ENCODE data around the gene DAZAP1. TPM values are rescaled to one million over a fixed set of nuclear protein-coding genes. Genes with fewer than 3 reads are reported as not detected.

Gene DAZAP1
- total and polyA plus RNA-seq, 2 of the 4 experiments (the other 2 are of a cell fraction): 22.0 to 62.8 TPM

DNA sequence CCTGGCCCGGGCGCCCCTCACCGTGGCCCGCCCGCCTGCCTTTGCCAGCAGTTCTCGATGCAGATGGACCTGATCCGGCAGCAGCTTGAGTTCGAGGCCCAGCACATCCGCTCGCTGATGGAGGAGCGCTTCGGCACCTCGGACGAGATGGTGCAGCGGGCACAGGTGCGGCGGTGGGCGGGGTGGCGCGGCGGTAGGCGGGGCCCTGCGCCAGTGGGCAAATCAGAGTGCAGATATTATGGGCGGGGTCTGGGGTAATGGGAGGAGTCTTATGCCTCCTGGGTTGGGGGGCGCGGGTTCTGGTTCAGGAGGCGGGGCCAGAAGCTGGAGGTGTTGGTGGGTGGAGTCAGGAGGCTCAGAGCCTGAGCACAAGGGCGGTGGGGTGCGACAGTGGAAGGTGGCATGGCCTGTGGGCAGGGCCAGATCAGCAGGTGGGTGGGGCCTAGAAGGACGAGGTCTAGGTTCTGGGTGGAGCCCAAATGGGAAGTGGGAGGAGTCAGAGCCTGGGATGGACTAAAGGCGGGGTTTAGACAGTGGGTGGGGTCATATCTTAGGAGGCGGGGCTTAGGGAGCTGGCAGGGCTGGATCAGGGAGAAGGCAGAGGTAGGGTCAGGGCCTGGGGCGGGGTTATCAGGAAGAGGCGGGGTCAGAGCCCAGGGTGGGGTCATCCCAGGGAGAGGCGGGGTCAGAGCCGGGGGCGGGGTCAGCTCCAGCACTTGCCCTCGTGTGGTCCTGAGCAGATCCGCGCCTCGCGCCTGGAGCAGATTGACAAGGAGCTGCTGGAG, 48.1 kb downstream of the DAZAP1 start:
- WGBS, 2 experiments (ENCODE audit: extremely low coverage in 2 of 2, insufficient read length in 1 of 2): 12% methylated on average over 19 of the region's 42 CpGs; no CpG with 5 or more reads in 1 of the 2 experiments
- H3K9me1 ChIP-seq (ENCODE audit: insufficient read depth, low read length): 0 out of 2 replicates have a peak, but pooled peaks cover 2% of the 10 kb centered on the region
- ChIA-PET POLR2A (ENCODE audit: unreplicated experiment) (no interaction called here), CTCF (no interaction called here)
- H3K9me3 ChIP-seq (ENCODE audit: control insufficient read depth, insufficient read depth, low read length): no peaks in the 10 kb centered on the region
- H2AK9ac ChIP-seq (replicated peaks; ENCODE audit: low read depth, low read length, poor library complexity): no peak overlapping the region
- no peak overlapping the region for H3K14ac ChIP-seq (replicated peaks; ENCODE audit: low read depth, low read length)
- H2BK15ac ChIP-seq (ENCODE audit: low read depth, low read length): no peak overlapping the region
- H3K4me1 ChIP-seq (ENCODE audit: control insufficient read depth, insufficient read depth, low read length): no peaks in the 10 kb centered on the region
- ATAC-seq (ENCODE audit: low read depth) (peak; percentile 65), DNase-seq (peak; percentile 30)
- no peak overlapping the region for H3K9ac ChIP-seq (ENCODE audit: low read depth, low read length)
- H4K91ac ChIP-seq (ENCODE audit: insufficient read depth, low read depth, low read length): no peak overlapping the region
- intact Hi-C loops (cut with micrococcal nuclease) (no loop called here), in situ Hi-C loops (cut with MboI; ENCODE audit: low sequenced_read_pairs) (no loop called here), dilution Hi-C loops (cut with HindIII; ENCODE audit: low sequenced_read_pairs, unreplicated experiment) (no loop called here)
- H4K5ac ChIP-seq (ENCODE audit: low read depth, low read length): no peak overlapping the region
- no peaks in the 10 kb centered on the region for H3K36me3 ChIP-seq (ENCODE audit: control insufficient read depth, insufficient read depth, low read length)
- no peak overlapping the region for H3K23ac ChIP-seq (ENCODE audit: low read depth, low read length)
- H2BK120ac ChIP-seq (ENCODE audit: low read depth, low read length): no peak overlapping the region
- no peak overlapping the region for H3K18ac ChIP-seq (ENCODE audit: low read depth, low read length)
- H4K20me1 ChIP-seq (ENCODE audit: insufficient read depth, low read length): peaks cover 52% of the 10 kb centered on the region
- H4K8ac ChIP-seq (ENCODE audit: low read depth in 2 of 2, low read length in 2 of 2): no peak overlapping the region
- TF ChIP-seq, protein P1, sequence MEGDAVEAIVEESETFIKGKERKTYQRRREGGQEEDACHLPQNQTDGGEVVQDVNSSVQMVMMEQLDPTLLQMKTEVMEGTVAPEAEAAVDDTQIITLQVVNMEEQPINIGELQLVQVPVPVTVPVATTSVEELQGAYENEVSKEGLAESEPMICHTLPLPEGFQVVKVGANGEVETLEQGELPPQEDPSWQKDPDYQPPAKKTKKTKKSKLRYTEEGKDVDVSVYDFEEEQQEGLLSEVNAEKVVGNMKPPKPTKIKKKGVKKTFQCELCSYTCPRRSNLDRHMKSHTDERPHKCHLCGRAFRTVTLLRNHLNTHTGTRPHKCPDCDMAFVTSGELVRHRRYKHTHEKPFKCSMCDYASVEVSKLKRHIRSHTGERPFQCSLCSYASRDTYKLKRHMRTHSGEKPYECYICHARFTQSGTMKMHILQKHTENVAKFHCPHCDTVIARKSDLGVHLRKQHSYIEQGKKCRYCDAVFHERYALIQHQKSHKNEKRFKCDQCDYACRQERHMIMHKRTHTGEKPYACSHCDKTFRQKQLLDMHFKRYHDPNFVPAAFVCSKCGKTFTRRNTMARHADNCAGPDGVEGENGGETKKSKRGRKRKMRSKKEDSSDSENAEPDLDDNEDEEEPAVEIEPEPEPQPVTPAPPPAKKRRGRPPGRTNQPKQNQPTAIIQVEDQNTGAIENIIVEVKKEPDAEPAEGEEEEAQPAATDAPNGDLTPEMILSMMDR (conservative IDR thresholded peaks at IDR 0.05; ENCODE audit: low read depth, low read length): no peak
- TF ChIP-seq FOS (IDR thresholded peaks at IDR 0.05; ENCODE audit: low read depth, low read length) (no peak), MAZ (IDR thresholded peaks at IDR 0.05; ENCODE audit: borderline replicate concordance, low read depth, low read length) (no peak), CHD1 (IDR thresholded peaks at IDR 0.05; ENCODE audit: low read depth, low read length) (no peak), CEBPB (IDR thresholded peaks at IDR 0.05; ENCODE audit: low read depth, low read length) (no peak)
- TF ChIP-seq, protein P2, sequence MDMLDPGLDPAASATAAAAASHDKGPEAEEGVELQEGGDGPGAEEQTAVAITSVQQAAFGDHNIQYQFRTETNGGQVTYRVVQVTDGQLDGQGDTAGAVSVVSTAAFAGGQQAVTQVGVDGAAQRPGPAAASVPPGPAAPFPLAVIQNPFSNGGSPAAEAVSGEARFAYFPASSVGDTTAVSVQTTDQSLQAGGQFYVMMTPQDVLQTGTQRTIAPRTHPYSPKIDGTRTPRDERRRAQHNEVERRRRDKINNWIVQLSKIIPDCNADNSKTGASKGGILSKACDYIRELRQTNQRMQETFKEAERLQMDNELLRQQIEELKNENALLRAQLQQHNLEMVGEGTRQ (IDR thresholded peaks at IDR 0.05; ENCODE audit: low read depth, low read length): no peak
- no peak overlapping the region for H2BK5ac ChIP-seq (ENCODE audit: low read depth, low read length, poor library complexity, severe bottlenecking)
- no peaks in the 10 kb centered on the region for H3K79me1 ChIP-seq (ENCODE audit: low read depth in 1 of 2, low read length in 2 of 2)
- no peak overlapping the region for H2BK20ac ChIP-seq (ENCODE audit: low read depth, low read length)
- BruUV-seq (replicated peaks): no TSS peak
- H3K56ac ChIP-seq (ENCODE audit: extremely low read depth, insufficient read depth, low read length): no peak overlapping the region
- H3K4me2 ChIP-seq (ENCODE audit: low read depth, low read length): no peak overlapping the region
- no peak overlapping the region for H2AK5ac ChIP-seq (ENCODE audit: low read depth, low read length)
- H3K27me3 ChIP-seq (ENCODE audit: control insufficient read depth, insufficient read depth, low read length): peaks cover 58% of the 10 kb centered on the region
- H3K4me3 ChIP-seq (ENCODE audit: insufficient read depth, low read depth, low read length): no peak overlapping the region
- peak overlapping the region; percentile 51 for H2AFZ ChIP-seq (replicated peaks; ENCODE audit: low read length, poor library complexity)
- H3K4ac ChIP-seq (ENCODE audit: low read depth, low read length): no peak overlapping the region
- no peak overlapping the region for H3K27ac ChIP-seq (ENCODE audit: insufficient read depth, low read length)
